D341Med (cell line): Measurements from ENCODE around the gene NRXN2.
"Not testable (repeated sequence)": the region's sequence is repeated elsewhere in the genome, so short reads cannot be mapped to it uniquely, and the experiment has no call there.

Source experiments
- DNase-seq: peaks from one replicate; pipeline ENCODE4 v3.0.0; 2012; ENCODE audit warnings: low spot score

Gene NRXN2

DNA sequence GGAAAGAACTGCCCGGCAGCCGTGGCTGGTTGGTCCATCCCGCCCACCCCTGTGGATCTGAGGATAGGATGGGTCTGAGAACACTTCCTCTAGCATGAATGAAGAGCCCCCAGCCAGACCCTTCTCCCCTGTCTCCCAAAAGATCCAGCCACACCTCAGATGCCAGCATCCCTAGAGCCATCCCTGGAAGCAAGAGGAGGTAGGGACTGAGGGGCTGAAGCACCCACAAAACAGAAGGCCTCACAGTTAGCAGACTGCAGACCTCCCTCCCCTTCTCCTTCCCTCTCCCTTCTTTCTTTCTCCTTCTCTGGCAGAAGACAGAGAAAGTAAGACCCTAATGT is 1.7 kb downstream of the NRXN2 start:
- no peak for DNase-seq

DNA sequence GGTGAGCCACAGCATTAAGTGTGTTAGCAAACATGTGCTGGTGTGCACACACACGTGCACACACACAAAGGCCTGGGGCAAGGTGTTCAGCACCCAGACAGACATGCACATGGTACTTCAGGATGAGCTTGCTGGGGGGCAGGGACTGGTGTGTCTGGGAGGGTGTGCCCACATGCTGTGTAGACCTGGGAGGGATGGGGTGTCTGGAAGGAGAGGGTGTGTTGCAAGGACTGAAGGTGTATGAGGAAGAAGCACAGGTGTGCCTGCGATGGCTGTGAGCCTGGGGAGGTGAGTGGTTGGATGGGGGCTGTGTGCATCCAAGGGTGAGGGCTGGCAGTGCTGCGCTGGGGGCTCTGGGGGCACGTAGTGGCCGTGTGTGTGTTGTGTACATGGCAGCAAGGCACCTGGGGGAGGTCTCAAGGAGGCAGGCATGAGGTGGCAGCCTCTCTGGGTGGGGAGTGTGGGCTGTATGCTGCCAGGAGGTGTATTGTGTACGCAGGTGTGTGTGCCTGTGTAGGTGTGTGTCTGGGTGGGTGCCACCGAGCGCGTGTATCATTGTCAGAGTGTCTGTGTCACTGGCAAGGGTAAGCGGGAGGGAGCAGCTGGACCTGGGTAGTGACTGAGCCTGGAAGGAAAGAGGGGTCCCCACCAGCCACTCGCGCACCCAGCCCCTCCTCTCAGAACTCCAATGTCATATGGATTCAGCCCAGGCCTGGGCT is 2.2 kb downstream of the NRXN2 start:
- no peak for DNase-seq

DNA sequence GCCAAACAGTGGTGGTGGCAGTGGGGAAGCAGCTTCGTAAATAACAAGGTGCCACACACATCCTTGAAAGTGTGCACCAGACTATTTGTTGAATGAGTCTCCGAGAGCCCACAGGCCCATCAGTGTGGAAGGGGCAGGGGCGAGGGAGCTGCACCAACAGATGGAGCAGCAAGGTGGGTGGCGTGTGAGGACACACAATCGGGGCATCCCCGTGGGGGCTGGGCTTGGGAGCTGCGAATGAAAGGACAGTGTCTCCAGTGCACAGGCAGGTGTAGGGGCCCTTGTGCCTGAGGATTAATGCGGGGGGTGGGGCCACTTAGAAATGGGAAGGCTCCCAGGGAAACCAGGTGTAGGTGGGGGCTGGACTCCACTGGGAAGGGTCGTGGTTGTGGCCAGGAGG is 2.8 kb downstream of the NRXN2 start:
- no peak for DNase-seq

DNA sequence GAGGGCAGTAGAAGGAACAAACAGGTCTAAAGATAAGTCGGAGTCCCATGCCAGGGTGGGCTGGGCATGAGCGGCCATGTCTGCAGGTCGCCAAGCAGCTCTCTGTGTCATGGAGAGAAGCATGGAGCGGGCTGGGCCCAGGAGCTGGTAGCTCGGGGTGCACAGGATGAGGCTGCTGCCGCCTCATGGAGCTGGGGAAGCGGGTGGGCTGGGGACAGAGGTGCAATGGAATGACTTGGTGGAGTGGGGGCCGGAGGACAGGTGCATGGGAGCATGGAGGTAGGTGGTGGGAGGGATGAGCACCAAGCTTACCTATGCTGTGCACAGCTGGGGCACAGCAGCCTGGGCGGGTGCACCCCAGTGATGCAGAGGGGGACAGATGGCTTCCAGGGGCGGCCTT is 3.6 kb downstream of the NRXN2 start:
- no peak for DNase-seq

DNA sequence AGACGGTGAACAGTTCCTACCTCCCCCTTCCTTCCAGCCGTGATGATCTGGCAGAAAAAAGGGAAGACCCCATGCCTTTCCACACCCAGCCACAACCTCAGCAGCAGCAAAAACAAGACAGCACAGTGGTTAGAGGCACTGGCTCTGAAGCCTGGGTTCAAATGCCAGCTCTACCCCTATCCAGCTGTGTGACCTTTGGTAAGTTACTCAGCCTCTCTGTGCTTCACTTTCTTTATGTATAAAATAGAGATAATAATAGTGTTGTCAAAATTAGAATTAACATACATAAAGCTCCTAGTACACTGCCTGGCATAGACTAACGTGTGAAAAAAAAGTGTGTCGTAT is 4.2 kb downstream of the NRXN2 start:
- DNase-seq: no peak

DNA sequence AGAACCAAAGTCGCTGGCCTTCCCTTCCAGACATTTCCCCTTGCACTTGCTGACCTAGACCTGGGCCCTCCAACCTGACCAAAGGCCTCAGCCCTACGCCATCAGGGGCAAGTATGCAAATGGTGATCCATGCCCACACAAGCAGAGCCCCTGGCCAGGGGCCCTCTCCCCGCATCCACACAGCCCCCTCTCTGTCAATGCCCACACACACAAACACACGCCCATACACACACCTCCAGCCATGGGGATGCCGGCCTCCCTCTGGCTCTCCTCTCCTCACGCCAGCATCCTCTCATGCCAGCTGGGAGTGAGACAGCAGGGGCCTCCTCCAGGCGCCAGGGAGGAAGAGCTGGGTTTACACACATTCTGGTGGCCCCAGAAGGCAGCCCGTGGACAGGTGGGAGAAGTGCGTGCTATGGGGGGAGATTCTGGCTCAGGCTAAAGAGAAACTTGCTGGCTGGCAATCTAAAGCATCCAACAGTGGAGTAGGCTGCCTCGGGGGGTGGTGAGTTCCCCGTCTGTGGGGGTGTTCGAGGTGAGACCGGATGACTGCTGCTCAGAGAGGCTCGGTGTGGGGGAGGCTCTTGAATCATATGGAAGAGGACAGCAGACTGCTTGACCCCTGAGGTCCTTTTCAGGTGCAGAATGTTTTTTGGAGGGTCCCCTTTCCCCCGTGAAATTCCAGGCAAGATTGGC is 4.8 kb downstream of the NRXN2 start:
- no peak for DNase-seq

DNA sequence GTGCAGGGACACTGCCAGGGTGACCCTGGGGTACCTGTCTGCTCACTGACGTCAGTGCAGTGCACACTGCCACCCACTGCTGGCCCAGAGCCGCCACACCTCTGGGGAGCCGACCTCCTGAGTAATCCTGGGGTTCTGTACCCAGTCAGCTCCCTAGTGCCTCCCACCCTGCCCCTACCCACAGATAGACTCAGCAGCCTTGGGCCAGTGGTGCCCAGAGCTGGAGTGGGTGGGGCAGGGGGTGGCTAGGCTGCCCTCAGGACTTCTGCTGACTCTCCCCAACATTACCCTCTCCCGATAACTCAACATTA is 5.8 kb downstream of the NRXN2 start:
- no peak for DNase-seq

DNA sequence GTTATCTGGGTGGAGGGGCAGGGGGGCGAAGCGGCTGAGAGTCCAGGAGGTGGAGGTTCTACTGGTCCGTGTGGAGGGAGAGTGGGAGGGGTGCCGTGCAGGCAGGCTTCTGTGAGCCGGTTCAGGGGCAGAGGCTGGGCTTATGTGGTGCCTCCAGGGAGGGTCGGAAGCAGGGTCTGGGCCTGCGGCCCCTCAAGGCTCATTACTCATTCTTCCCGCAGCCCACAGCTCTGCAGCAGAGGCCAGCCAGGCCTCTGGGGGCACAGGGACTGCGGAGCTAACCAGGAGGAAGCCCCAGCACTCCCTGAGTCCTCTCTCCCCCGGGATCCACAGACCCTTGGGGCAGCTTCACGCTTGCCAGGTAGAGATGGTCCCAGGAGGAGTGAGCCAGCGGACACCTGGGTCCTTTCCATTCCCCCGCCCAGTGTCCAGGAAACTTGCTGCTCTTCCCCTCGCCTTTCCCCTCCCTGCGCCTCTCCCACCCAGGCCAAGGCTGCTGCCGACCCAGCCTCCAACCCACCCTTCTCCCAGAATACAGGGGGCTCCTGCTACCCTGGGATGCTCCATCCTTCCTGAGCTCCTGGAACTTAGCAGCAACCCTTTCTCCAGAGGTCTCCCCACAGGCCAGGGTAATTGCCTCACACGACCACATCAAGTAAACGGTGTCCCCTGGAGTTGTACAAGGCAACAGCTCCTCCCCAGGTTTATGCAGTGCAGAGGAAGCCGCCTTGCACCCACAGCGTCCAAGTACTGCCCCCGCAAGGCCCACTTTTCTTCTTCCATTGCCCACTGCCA is 6.3 kb downstream of the NRXN2 start:
- no peak for DNase-seq

DNA sequence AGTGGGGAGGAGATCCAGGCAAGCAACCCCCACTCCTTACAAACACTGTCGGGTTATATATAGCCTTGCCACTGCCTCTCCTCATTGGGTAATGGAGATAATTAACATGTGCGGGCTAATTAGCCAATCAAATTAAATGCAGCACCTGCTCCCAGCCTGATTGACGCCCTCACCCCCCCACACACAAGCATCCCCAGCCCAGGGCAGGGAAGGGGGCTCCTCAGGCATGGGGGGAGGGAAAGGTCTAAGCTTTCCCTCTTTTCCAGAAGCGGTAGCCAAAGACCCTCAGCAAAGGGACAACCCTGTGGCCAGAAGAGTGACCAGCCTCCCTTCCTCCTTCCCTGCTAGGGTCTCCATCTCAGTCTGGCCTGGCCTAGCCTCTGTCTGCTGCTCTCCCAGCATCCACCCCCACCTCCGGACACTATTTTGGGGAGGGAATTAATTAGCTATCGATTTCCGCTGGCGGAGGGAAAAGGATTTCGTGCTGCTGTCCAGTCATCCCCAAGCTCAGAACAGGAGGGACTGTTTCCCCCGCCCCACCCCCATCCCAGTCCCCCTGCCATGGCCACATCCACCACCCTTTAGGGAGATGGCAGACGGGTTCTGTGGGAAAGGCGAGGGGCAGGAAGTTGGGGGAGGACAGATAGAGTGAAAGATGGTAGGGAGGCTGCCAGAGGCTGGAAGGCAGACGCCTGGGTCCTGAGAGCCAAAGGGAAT is 7.1 kb downstream of the NRXN2 start:
- DNase-seq: no peak

DNA sequence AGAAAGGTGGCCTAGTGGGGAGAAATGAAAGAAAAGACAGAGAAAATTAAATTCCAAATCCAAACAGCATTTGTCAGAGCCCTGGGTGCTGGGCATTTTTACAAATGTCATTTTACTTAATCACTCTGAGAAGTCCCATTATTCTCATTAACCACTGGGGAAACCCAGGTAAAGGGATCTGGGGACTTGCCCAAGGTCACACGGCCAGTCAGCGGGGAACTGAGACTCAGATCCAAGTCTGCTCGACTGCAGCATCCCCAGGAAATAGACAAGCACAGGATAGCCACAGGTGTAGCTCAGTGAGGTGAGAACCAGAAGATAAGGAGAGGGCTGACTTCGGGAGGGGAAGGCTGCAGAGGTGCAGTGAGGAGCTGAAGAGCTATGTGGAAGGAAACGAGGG is 7.9 kb downstream of the NRXN2 start:
- no peak for DNase-seq

DNA sequence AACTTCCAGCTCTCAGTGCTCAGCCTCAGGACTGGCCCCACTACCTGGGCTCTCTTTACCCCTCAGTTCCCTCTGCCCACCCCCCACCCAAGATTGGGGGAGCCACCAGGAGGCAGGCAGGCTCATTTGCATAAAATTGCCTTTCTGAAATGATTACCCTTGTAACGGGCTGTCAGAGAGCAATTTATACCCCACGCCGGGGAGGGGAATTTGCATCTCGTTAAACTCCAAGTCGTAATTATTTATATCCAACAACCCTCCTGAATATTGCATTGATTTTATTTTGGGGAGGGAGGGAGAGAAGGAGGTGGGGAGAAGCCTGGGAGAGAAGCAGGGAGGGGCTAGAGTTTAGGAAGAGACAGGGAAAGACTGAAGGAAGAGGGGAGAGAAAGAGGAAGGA is 8.3 kb downstream of the NRXN2 start:
- no peak for DNase-seq

DNA sequence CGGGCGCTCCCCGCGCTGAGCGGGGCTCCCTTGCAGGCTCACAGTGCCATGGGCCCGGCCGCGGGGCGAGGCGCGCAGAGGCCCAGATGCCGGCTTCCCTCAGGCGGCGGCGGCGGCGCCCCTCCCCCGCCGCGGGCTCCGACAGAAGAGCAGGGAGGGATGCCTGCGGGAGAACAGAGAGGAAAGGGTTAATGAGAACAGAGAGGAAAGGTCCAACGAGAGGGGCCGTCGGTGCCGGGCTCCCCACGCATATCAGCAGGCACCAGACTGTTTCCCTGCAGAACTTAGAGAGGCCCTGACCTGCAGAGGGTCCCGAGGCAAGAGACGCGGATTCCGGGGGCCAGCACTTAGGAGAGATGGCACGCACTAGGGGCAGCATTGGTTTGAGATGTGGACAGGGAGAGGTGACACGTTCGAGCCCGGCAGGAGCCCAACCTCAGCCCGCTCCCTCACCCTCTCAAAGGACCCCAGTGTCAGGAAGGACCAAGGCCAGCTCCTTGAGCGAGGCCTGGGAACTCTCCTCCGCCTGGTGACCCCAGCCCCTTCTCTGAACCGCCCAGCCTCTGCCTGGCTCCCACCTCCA is 9.1 kb downstream of the NRXN2 start:
- DNase-seq: no peak

DNA sequence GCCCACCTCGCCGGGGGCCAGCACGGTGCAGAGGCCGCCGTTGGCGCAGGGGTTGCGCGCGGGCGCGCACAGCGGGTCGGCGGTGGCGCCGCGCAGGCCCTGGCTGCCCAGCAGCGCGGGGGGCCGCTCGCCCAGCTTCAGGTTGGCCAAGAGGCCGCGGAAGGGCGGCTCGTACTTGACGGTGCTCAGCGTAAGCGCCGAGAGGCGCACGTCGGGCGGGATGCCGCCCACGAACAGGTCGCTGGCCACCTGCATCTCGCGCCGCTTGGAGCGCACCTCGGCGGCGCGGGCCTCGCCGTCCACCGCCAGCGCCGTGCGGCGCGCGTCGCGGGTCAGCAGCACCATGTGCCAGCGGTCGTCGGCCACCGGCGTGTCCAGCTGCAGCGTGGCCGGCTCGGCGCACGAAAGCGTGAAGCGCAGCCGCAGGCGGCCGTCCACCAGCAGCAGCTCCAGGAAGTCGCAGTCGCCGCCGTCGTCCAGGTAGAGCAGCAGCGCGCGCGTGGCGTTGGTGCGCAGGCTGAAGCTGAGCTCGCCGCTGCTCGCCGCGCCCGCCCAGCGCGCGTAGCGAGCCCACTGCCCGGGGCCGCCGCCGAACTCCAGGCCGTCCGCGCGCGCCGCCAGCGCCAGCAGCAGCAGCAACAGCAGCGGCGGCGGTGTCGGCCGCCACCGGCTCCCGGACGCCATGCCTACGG is 9.8 kb downstream of the NRXN2 start:
- DNase-seq: peak; percentile 74

DNA sequence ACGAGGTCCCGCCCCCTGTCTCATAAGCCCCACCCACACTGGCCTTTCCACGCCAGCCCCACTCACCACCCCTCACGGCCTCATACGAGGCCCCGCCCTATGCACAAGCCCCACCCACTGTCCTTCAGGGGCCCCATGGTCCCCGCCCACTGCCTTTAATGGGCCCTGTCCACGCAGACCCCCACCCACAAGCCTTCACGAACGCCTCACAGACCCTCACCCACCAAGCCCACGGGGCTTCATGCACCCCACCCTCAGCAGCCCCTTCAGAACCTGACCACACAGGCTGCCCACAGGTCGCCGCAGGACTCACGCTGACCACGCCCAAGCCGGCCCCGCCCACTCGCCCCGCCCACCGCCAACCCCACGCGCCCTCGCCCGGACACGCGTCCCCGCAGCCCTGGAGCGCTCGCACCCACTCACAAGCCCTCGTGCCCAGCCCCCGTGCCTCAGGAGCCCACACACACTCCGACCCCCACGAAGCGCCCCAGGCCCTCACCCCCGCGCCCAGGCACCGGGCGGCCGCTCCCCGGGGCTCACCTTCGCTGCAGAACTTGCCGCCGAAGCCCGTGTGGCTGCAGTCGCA is 10.5 kb downstream of the NRXN2 start:
- DNase-seq: no peak

DNA sequence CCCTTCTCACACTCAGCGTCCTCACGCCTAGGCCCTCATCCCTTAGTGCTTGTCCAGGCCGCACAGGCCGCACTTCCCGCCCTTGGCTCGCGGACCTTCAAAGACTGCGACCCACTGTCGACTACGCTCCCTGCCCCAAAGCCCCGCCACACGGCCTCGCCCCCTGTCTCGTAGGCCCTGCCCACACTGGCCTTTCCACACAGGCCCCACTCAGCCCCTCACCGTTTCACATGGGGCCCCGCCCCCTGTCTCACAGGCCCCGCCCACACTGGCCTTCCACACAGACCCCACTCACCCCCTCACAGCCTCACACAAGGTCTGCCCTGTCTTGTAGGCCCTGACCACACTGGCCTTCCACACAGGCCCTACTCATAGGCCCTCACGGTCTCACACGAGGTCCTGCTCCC is 11.0 kb downstream of the NRXN2 start:
- no peak for DNase-seq

DNA sequence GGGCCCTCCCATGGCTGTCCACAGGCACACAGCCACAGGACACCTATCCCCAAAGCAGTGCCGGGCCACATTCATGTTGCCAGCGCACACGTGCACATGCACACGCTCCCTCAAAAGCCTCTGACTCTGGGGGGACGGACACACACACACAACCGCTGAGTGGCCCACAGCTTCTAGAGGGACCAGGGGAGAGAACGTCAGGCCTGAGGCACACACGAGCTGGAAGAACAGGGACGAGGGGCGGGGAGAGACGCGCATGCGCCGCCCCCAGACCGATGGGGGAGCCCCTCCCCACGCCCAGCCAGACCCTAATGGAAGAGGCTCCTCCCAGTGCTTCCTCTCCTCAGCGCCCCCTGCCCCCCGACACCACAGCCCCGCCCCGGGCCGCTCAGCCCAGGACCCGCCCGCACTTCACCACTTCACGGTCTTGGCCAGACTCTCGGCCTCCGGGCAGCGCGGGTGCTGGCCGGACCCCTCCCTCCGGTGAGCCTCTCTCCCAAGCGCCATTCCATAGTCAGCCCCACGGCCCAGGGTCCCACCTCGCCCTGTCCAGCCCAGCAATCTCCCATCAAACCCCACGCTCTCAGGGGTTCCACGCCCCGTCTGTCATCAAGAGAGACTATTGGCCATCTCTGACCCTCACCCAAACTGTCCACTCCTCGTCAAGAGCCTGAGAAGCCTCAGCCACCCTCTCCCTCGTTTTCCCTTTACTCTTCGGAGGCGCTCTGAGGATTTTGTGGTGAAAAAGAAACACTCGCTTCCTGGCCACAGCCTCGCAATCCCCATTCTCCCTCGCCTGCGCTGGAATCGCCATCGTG is 11.7 kb downstream of the NRXN2 start:
- no peak for DNase-seq

DNA sequence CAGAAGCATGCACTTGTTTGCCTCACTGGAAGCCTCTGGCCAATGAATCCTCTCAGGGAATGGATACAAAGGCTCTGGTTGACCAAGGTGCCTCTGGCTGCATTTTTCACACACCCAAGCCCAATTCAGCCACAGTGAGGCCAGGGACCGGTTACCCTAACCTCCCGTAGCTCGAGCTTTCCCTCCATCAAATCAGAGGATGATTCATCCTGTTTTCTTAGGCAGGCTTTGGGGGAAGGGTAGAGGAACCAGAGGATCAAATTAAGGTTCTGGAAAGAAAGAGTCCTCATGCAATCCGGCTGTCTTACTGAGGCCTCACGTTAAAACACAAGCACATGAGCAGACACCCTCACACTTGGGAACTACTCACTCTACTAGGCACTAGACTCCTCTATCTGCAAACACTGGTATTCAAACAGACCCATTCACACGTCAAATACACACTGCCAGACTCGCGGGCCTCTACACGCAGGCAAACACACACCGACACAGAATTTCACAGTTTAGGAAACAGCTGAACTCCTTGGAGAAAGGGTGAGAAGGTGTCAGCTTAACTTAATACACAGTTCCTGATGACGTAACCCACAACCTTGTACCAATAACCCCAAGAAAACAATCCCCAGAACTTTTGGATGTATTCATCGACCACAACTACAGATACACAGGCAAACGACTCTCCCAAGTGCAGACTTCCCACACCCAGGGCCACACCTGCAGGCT is 12.4 kb downstream of the NRXN2 start:
- no peak for DNase-seq

DNA sequence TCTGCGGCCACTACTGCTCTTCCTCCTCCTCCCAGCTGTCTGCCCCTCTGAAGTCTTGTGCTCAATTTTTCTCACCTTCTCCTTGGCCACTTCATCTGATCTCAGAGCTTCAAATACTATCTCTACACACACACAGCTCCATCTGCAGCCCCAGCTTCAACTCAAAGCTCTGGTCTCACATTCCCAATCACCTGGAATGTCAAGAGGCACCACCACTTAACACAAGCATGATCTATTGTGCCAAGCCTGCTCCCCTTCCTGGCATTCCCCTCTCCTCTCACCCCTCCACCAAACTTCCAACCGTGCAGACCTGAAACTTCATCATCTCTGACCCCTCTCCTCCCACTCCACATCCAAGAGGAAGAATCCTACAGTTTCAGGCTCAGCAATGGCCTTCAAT is 17.5 kb downstream of the NRXN2 start:
- DNase-seq: no peak

DNA sequence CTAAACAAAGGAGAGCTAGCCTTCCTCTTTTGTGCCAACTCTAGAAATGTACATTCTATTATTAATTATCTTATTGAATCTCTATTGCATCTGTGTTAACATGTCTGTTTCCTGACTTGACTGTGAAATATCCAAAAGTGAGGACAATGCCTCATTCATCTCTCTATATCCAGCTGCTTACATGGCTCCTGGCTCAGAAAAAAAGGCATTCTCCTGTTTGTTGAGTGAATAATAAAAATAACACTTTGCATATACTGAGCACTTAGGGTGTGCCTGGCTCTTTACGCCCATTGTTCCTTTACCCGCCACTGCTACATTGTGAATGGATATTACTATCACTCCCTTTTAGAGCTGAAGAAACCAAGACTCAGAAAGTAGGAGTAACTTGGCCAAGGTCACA is 19.9 kb downstream of the NRXN2 start:
- no peak for DNase-seq

DNA sequence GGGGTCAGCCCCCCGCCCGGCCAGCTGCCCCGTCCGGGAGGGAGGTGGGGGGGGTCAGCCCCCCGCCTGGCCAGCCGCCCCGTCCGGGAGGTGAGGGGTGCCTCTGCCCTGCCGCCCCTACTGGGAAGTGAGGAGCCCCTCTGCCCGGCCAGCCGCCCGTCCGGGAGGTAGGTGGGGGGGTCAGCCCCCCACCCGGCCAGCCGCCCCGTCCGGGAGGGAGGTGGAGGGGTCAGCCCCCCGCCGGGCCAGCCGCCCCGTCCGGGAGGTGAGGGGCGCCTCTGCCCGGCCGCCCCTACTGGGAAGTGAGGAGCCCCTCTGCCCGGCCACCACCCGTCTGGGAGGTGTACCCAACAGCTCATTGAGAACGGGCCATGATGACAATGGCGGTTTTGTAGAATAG is 21.0 kb downstream of the NRXN2 start:
- DNase-seq: not testable (repeated sequence)
